NCI-H460 (cell line): ENCODE results near the gene EME2. TPM values are rescaled to one million over a fixed set of nuclear protein-coding genes. Genes with fewer than 3 reads are reported as not detected.

Source experiments
- DNase-seq: peaks from one replicate; pipeline ENCODE4 v3.0.0-alpha.2; 2016; ENCODE audit warnings: low read depth; ENCODE audit errors: extremely low read depth
- total RNA-seq: library from RNA; depleted of rRNA; stranded (reverse); fragments of >200 nt; shearing (Covaris generic); gene quantifications from 2 replicates; pipeline ENCODE4 v1.2.3, GENCODE V29; 2014

Gene EME2
- total RNA-seq, 1 experiment from 2014 or later: 6.9 TPM

GRCh38 chr16:1776991-1777374 lies 4.4 kb downstream of the EME2 start:
- no peak for DNase-seq

GRCh38 chr16:1777375-1778199 lies 5.0 kb downstream of the EME2 start:
- no peak for DNase-seq

- no peak for DNase-seq
Observed at GRCh38 chr16:1778200-1779179, 5.9 kb downstream of the EME2 start.

- DNase-seq: no peak
Observed at GRCh38 chr16:1779234-1779701, 6.7 kb downstream of the EME2 start.

GRCh38 chr16:1779741-1780676 lies 7.4 kb downstream of the EME2 start:
- DNase-seq: no peak

GRCh38 chr16:1780677-1781072 lies 8.1 kb downstream of the EME2 start:
- DNase-seq: no peak

GRCh38 chr16:1781254-1781653 lies 8.6 kb downstream of the EME2 start:
- DNase-seq: no peak

- DNase-seq: no peak
Observed at GRCh38 chr16:1781758-1782407, 9.3 kb downstream of the EME2 start.

GRCh38 chr16:1782408-1783264 lies 10.0 kb downstream of the EME2 start, which contains the start of the genes NUBP2 and SPSB3:
NUBP2 (plus strand) TSS chr16:1782960; CDS start chr16:1783021, 61 bp downstream.
SPSB3 (minus strand) TSS chr16:1782571; CDS start chr16:1781483, 1,088 bp downstream.
- peak; percentile 100 for DNase-seq

GRCh38 chr16:1784977-1785845 lies 12.6 kb downstream of the EME2 start:
- no peak for DNase-seq

GRCh38 chr16:1785846-1786170 lies 13.2 kb downstream of the EME2 start:
- no peak for DNase-seq

- no peak for DNase-seq
Observed at GRCh38 chr16:1786242-1787055, 13.8 kb downstream of the EME2 start.

GRCh38 chr16:1787056-1787321 lies 14.4 kb downstream of the EME2 start:
- DNase-seq: no peak

GRCh38 chr16:1787322-1788094 lies 14.9 kb downstream of the EME2 start:
- no peak for DNase-seq

GRCh38 chr16:1788095-1788707 lies 15.6 kb downstream of the EME2 start:
- DNase-seq: no peak

GRCh38 chr16:1788708-1789100 lies 16.1 kb downstream of the EME2 start:
- DNase-seq: no peak
